Colonic mucosa (tissue), 4 donors: Measurements from ENCODE around the gene NF2. TPM values are rescaled to one million over a fixed set of nuclear protein-coding genes. Genes with fewer than 3 reads are reported as not detected.

Experiments used
- DNase-seq: peaks from one replicate; pipeline ENCODE4 v3.0.0-alpha.2; 2020
- H3K27ac ChIP-seq: fragments of 200-600 bp; one replicate; pipeline ENCODE4 v1.8.0; 2021
- H3K27me3 ChIP-seq: fragments of 200-600 bp; one replicate; pipeline ENCODE4 v1.8.0; 2021
- H3K36me3 ChIP-seq: fragments of 200-600 bp; one replicate; pipeline ENCODE4 v1.8.0; 2021
- H3K4me1 ChIP-seq: fragments of 200-600 bp; one replicate; pipeline ENCODE4 v1.8.0; 2021; ENCODE audit warnings: mild to moderate bottlenecking
- H3K4me3 ChIP-seq: fragments of 200-600 bp; one replicate; pipeline ENCODE4 v1.8.0; 2021
- H3K9ac ChIP-seq, 2 donors: one replicate each; pipeline ENCODE4 v1.7.0; 2013; ENCODE audit warnings: control low read depth in 2 of 2, low read depth in 2 of 2, low read length in 2 of 2
- H3K9me3 ChIP-seq: fragments of 200-600 bp; one replicate; pipeline ENCODE4 v1.8.0; 2021
- CTCF ChIP-seq: fragments of 200-600 bp; IDR thresholded peaks from one replicate; pipeline ENCODE4 v1.8.0; 2022; ENCODE audit warnings: antibody characterized with exemption, mild to moderate bottlenecking
- intact Hi-C: fragments of 100-400 bp; cut with DNase I; formaldehyde crosslinking; loops from one replicate; pipeline ENCODE4 v1.14.1; 2022
- total RNA-seq, 2 donors: library from RNA; stranded (reverse); fragmentation: NEBNext Ultra II Directional in 1 of 2; extraction: Animal tissue kit (Norgen Biotek cat#: 25700) in 1 of 2; gene quantifications; one replicate each; pipeline ENCODE4 v1.2.1, GENCODE V29; 2021
- donor health status: healthy.
- donor health status: DM: no; HTN: no; CAD: no.
- donor health status: DM: no; HTN: no; CAD: no.

Gene NF2
- total RNA-seq, 2 donors from 2014 or later, result 33.5 to 51.0 TPM

- H3K4me1 ChIP-seq, result no peaks in the 10 kb centered on the region
- H3K9me3 ChIP-seq, result no peaks in the 10 kb centered on the region
- intact Hi-C loops, result no loop called here
- no peak overlapping the region for H3K9ac ChIP-seq
- peaks cover 20% of the 10 kb centered on the region for H3K27me3 ChIP-seq
- no peak overlapping the region for H3K27ac ChIP-seq
- H3K36me3 ChIP-seq, result no peaks in the 10 kb centered on the region
- no peak overlapping the region for H3K4me3 ChIP-seq
- TF ChIP-seq CTCF, result no peak
- no peak for DNase-seq
Observed at GRCh38 chr22:29715705-29716104, 112.3 kb downstream of the NF2 start.

DNA sequence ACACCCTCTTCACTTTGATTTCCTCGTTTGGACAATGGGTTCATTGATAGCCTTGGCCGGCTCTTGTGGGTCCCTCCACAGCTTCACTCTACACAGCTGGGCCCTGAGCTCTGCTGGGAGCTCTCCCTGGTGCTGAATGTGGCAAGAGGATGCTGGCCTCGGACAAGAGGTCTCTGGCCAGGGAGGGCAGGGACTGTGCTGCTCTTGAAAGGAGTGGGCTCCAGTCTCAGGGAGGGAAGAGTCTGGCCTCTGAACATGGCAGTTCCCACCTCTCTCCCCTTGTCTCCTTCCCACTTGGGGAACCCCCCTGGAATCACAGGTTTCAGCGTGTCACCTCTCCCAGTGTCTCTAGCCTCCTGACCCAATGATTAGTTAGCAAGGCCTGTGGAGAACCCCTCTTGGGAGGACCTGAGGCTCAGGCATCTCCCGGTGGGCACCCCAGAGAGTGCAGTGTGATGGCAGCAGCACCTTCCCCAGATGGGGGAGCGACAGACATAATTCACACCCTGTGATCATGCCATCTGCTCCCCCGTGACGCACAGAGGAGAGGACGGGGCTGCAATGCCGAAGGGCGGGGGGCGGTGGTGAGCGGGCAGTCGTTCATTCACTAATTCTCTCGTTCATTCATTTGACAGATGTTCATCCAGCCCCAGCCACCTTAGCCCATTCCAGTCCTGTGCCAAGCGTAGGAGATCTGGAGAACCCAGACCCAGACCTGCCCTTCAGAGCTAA is 113.5 kb downstream of the NF2 start:
- Histone ChIP-seq H3K9me3 (no peaks in the 10 kb centered on the region), H3K27ac (no peak overlapping the region), H3K27me3 (peaks cover 28% of the 10 kb centered on the region), H3K4me1 (no peaks in the 10 kb centered on the region), H3K9ac (no peak overlapping the region), H3K4me3 (no peak overlapping the region), H3K36me3 (no peaks in the 10 kb centered on the region)
- intact Hi-C loops, result no loop called here
- DNase-seq, result peak; percentile 41
- no peak for TF ChIP-seq CTCF

DNA sequence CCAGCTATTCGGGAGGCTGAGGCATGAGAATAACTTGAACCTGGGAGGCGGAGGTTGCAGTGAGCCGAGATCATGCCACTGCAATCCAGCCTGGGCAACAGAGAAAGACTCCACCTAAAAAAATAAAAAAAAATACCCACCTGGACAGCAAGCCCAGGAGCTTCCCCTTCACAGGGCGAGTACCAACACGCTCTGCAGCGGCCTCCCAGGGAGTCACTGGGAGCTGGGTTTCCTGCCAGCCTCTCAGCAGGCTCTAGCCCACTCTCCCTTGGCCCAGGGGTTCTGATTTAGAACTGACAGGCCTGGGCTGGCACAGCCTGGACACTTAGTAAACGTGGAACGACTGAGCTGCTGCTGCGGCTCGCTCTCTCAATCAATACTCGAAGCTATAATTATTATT is 114.4 kb downstream of the NF2 start:
- intact Hi-C loops, result no loop called here
- Histone ChIP-seq H3K9ac (no peak overlapping the region), H3K27ac (no peak overlapping the region), H3K27me3 (peaks cover 28% of the 10 kb centered on the region), H3K4me1 (no peaks in the 10 kb centered on the region), H3K4me3 (no peak overlapping the region), H3K36me3 (no peaks in the 10 kb centered on the region), H3K9me3 (no peaks in the 10 kb centered on the region)
- DNase-seq, result no peak
- TF ChIP-seq CTCF, result no peak

DNA sequence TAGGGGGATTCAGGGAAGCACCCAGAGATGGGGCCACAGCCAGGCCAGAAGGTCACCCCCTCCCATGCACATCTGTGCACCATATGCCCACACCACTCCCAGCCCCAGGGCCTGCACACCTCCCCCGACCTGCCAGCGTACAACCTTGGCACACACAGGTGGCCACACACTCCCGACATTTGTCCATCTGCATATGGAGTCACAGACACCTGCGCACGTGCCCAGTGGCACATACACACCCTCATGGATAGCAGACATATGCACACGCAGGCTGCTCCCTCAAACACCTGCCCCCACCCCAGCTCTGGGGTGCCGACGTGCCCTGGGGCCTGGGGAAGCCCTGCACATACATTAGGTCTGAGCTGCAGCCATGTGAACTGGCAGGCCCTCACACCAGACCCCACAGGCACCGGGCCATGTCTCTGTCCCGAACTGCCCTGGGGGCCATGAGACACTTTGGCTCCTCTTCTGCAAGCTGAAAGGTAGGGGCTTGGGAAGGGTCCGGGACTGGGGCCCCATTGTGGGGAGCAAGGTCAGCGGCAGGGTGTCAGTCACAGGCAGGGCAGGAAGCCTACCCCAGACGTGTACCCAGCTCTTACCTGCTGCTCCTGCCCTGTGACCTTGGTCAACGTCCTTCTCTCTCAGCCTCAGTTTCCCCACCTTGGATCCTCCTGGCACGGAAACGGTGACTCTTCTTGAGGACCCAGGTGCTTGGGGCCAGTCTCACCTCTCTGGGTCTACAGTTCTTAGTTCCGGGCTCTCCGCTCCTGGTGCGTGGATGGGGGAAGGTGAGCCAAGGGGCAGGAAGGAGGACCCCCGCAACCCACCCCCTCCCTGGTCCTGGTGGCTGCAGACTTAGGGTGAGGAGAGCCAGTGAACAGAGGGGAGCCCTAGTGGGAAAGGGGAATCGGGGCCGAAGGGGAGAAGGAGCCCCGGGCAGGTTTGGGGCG is 115.8 kb downstream of the NF2 start:
- Histone ChIP-seq H3K9me3 (no peaks in the 10 kb centered on the region), H3K4me1 (no peaks in the 10 kb centered on the region), H3K36me3 (no peaks in the 10 kb centered on the region), H3K27ac (no peak overlapping the region), H3K4me3 (no peak overlapping the region), H3K9ac (no peak overlapping the region), H3K27me3 (peaks cover 28% of the 10 kb centered on the region)
- intact Hi-C loops, result no loop called here
- no peak for DNase-seq
- no peak for TF ChIP-seq CTCF

DNA sequence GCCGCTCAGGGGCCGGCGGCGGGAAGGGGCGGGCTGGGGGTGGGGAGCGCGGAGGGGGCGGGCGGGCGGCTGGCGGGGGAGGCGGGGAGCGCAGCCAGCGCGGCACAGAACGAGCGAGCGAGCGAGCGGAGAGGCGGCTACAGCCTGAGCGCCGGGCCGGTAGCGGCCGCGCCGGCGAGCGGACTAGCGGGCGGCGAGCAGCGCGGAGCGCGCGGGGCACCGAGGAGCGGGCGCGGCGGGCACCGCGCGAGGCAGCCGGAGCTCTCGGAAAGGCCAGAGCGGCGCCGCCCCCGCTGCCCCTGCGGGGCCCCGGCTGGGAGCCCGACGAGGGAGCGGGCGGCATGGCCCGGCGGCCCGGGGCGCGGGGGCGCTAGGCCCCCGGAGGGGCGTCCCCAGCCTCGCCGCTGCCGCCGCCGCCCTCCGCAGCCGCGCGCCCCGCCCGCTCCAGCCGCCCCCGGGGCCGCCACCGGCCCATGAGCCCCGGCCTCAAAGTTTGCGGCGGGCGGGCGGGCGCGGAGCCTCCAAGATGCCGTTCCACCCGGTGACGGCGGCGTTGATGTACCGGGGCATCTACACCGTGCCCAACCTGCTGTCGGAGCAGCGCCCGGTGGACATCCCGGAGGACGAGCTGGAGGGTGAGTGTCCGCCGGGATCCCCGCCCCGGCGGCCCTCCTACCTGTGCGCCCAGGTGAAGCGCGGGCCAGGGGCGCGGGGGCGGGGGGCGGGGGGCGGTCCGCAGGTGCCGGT is 116.6 kb downstream of the NF2 start, which contains the start of gene CABP7:
CABP7 (plus strand) TSS at position 105 of the 747 bp plus-strand sequence; CDS start at position 527, 422 bp downstream.
- TF ChIP-seq CTCF, result no peak
- no peaks in the 10 kb centered on the region for H3K36me3 ChIP-seq
- H3K27me3 ChIP-seq, result peaks cover 28% of the 10 kb centered on the region
- H3K4me1 ChIP-seq, result no peaks in the 10 kb centered on the region
- no peak for DNase-seq
- H3K9me3 ChIP-seq, result no peaks in the 10 kb centered on the region
- intact Hi-C loops, result no loop called here
- no peak within 1 kb of the TSS for H3K4me3 ChIP-seq
- H3K9ac ChIP-seq, result no peak within 1 kb of the TSS
- H3K27ac ChIP-seq, result no peak within 1 kb of the TSS
